Hematopoietic multipotent progenitor cell treated with erythropoietin and hydrocortisone succinate and interleukin-3 and kit ligand, for 4 days (in vitro differentiated cells): ENCODE data around the gene LACTBL1.
"Not testable (repeated sequence)": the region's sequence is repeated elsewhere in the genome, so short reads cannot be mapped to it uniquely, and the experiment has no call there.

Experiments used
- DNase-seq: peaks from one replicate; pipeline ENCODE4 v3.0.0-alpha.2; 2015

LACTBL1 gene

GRCh38 chr1:22976461-22977243, 4.0 kb upstream of the LACTBL1 start:
- DNase-seq, result peak; percentile 92

GRCh38 chr1:22976127-22976460, 3.4 kb upstream of the LACTBL1 start:
- no peak for DNase-seq

DNA sequence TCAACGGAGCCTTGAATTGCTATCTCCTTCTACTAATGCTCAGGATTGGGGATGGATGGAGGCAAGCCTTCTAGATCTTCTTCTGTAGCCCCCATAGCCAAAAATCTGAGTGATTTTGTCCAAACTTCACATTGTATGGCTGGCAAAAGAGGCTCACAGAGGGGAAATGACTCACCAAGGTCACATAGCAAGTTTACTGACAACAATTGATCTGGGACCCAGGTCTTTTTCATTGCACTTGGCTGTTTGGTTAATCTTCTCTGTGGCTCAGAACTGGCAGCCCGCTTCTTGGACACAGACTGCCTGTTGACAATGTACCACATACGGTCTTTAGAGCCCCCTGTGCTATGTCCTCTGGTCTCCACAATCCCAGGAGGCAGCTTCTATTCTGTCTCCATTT, 3.0 kb upstream of the LACTBL1 start:
- no peak for DNase-seq

- no peak for DNase-seq
Observed at GRCh38 chr1:22971611-22972405, 858 bp downstream of the LACTBL1 start.

DNA sequence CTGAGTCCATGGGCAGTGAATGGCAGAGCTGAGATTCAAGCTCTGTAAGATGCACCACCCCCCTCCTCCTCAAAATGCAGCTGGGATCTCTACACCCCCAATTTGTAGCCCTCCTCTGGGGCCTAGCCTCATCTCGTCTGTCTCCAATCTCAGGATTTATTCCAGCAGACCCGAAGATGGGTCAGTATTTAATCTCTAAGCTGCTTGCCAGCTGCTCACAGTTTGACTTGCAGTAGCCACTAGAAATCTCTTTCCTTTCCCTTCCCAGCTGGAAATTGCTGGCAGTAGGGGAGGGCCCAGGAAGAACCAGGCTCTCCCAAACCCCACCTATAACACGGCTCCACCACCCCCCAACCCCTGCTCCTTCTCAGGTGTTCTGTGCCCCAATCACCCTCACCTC, 1.5 kb downstream of the LACTBL1 start:
- DNase-seq, result no peak

GRCh38 chr1:22970096-22970495, 2.6 kb downstream of the LACTBL1 start:
- DNase-seq, result no peak

GRCh38 chr1:22969304-22969709, 3.4 kb downstream of the LACTBL1 start:
- DNase-seq, result peak; percentile 18

DNA sequence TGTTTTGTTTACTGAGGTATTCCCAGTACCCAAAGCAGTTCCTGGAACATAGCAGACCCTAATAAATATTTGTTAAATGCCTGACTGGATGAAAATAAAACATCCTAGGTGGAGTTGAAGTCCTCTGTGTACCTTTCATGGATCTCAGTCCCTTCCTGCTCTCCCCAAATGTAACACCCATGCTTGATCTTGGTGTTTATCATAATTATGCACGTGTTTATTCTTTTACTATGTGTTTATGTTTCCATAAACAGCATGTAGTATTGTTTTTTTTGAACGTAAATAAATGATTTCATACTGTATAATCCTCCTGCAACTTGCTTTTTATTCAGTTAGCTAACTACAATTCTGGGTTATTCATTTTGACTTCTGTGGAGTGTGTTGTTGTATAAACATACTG, 4.8 kb downstream of the LACTBL1 start:
- no peak for DNase-seq

GRCh38 chr1:22966309-22966708, 6.4 kb downstream of the LACTBL1 start:
- no peak for DNase-seq

GRCh38 chr1:22963044-22963677, 9.5 kb downstream of the LACTBL1 start:
- DNase-seq, result no peak

- no peak for DNase-seq
Observed at GRCh38 chr1:22962558-22962957, 10.1 kb downstream of the LACTBL1 start.

- DNase-seq, result no peak
Observed at GRCh38 chr1:22959545-22960360, 12.9 kb downstream of the LACTBL1 start.

GRCh38 chr1:22958556-22958955, 14.1 kb downstream of the LACTBL1 start:
- no peak for DNase-seq

DNA sequence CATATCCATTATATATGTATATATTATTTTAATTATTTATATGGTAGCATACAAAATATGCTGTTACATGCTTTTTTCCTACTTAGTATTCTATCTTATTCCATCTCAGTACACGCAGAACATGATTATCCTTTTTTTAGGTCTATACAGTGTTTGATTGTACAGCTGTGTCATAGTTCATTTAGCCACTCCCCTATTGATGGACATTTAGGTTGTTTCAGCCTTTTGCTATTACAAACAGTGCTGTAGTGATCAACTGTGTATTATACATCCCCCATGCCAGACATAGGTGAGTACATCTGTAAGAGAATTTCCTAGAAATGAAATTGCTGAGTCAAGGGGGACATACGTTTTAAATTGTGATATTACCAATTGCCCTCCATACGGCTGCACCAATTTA, 15.6 kb downstream of the LACTBL1 start:
- no peak for DNase-seq

DNA sequence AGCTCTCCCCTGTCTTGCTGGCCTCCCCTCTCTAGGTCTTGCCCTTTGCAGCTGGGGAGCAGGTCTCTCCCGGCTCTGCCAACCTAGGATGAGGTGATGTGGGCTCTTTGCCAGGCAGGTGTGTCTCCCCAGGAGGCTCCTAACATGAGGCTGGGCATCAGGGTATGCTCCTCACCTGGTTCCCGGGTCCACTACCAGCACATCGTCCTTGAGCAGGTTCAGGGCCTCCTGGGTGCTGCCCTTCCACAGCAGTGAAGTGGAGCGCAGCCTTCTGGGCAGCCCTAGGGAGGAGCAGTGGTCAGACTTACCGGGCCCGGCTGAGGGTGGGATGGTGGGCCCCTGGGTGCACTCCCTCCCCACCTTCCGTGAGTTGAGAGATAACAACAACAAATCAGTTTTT, 17.5 kb downstream of the LACTBL1 start:
- no peak for DNase-seq

DNA sequence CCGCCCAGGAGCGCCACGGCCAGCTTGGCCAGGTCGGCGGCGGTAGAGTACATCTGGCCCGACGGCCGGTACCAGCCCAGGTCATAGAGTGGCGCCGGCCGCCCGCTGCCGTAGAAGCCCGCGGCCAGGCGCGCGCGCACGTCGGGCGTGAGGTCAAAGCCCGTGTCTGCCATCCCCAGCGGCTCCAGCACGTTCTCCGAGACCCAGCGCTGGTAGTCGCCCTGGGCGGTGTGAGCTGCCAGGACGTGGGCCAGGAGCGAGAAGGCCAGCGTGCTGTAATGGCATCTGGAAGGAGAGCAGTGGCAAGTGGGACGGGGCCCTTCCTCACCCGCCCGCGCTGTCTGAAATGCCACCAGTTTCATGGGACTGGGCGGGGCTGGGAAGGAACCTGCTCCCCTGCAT, 18.9 kb downstream of the LACTBL1 start:
- DNase-seq, result no peak

GRCh38 chr1:22953057-22953739, 19.5 kb downstream of the LACTBL1 start:
- DNase-seq, result no peak

DNA sequence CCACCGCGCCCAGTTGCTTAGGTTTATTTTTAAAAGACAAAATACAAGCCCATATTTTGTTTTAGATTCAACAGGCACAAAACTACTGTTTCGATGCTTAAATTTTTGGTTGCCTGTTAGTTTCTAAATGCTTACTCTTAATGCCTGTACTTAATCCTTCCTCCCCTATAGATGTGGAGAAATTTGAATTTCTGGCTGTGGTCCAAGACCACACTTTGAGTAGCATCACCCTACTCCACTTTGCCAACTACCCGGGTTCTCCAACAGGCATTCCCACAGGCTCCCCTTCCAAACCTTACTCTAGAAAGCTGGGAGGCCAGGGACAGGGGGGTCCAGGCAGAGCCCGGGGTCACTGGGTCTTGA, 20.0 kb downstream of the LACTBL1 start:
- DNase-seq, result no peak

- no peak for DNase-seq
Observed at GRCh38 chr1:22951796-22952195, 20.9 kb downstream of the LACTBL1 start.

DNA sequence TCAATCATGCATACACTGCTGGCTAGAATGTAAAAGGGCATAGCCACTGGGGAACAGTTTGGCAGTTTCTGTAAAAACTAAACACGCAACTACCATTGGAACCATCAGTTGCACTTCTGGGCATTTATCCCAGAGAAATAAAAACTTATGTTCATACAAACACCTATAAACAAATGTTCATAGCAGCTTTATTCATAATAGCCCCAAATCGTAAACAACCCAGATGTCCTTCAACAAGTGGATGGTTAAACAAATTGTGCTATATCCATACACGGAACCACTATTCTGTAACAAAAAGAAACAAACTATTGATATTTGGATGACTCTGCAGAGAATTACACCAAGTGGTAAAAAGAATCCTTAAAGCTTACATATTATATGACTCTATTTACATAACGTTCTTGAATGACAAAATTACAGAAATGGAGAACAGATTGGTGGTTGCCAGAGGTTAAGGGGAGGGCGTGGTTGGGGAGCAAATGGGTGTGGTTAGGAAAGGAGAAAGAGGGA, 22.8 kb downstream of the LACTBL1 start:
- DNase-seq, result no peak

DNA sequence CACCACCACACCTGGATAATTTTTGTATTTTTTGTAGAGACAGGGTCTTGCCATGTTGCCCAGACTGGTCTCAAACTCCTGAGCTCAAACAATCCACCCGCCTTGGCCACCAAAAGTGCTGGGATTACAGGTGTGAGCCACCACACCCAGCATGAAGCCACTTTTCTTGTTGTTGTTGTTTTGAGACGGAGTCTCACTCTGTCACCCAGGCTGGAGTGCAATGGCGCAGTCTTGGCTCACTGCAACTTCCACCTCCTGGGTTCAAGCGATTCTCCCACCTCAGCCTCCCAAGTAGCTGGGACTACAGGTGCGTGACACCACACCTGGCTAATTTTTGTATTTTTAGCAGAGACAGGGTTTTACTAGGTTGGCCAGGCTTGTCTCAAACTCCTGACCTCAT, 27.5 kb downstream of the LACTBL1 start:
- DNase-seq, result not testable (repeated sequence)

GRCh38 chr1:22944346-22945055, 28.2 kb downstream of the LACTBL1 start:
- DNase-seq, result no peak
